ENCODE data around the gene NAXE.

DNA sequence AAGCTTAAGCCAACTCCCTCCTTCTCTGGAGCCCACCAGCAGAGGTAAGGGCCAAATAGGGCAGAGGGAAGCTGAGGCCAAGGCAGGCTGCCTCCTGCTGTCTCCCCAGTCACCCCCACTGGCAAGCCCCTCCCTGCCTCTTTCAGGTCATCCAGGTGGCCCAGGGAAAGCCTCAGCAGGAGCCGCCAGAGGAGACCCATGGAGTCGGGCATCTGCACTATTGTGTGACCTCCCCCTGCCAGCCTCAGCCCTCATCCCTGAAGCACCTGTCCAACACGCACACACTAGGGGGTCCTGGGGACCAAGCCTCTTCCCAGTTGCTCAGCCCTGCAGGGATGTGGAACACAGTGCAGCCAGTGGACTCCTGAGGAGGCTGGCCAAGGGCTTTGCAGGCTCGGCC is 5.3 kb upstream of the NAXE start:
- TF ChIP-seq YY1 (IDR thresholded peaks at IDR 0.05; ENCODE audit: low read depth) (no peak), TCF12 (IDR thresholded peaks at IDR 0.05; ENCODE audit: low read depth) (no peak), TEAD4 (IDR thresholded peaks at IDR 0.05) (no peak), EP300 (IDR thresholded peaks at IDR 0.05; ENCODE audit: borderline replicate concordance) (no peak)
- TF ChIP-seq, protein P1, sequence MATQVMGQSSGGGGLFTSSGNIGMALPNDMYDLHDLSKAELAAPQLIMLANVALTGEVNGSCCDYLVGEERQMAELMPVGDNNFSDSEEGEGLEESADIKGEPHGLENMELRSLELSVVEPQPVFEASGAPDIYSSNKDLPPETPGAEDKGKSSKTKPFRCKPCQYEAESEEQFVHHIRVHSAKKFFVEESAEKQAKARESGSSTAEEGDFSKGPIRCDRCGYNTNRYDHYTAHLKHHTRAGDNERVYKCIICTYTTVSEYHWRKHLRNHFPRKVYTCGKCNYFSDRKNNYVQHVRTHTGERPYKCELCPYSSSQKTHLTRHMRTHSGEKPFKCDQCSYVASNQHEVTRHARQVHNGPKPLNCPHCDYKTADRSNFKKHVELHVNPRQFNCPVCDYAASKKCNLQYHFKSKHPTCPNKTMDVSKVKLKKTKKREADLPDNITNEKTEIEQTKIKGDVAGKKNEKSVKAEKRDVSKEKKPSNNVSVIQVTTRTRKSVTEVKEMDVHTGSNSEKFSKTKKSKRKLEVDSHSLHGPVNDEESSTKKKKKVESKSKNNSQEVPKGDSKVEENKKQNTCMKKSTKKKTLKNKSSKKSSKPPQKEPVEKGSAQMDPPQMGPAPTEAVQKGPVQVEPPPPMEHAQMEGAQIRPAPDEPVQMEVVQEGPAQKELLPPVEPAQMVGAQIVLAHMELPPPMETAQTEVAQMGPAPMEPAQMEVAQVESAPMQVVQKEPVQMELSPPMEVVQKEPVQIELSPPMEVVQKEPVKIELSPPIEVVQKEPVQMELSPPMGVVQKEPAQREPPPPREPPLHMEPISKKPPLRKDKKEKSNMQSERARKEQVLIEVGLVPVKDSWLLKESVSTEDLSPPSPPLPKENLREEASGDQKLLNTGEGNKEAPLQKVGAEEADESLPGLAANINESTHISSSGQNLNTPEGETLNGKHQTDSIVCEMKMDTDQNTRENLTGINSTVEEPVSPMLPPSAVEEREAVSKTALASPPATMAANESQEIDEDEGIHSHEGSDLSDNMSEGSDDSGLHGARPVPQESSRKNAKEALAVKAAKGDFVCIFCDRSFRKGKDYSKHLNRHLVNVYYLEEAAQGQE (IDR thresholded peaks at IDR 0.05; ENCODE audit: low read depth): no peak
- TF ChIP-seq, protein P2, sequence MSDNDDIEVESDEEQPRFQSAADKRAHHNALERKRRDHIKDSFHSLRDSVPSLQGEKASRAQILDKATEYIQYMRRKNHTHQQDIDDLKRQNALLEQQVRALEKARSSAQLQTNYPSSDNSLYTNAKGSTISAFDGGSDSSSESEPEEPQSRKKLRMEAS (IDR thresholded peaks at IDR 0.05): no peak
